Measurements from ENCODE around the gene SSU72. TPM values are rescaled to one million over a fixed set of nuclear protein-coding genes. Genes with fewer than 3 reads are reported as not detected.

SSU72 gene
- total RNA-seq, 1 experiment from 2014 or later = 96.2 TPM

- POLR2A ChIA-PET = no interaction called here
- no peak overlapping the region for H3K4me3 ChIP-seq (ENCODE audit: low read depth, low read length)
- H3K36me3 ChIP-seq (ENCODE audit: control insufficient read depth, insufficient read depth, low read length) = no peaks in the 10 kb centered on the region
- no TSS peak for BruUV-seq (replicated peaks)
- Mint-ChIP-seq H3K27me3 (ENCODE audit: insufficient read depth, unreplicated experiment) (no peaks in the 10 kb centered on the region), H3K4me1 (ENCODE audit: low read depth, unreplicated experiment) (no peaks in the 10 kb centered on the region), H3K27ac (ENCODE audit: unreplicated experiment) (no peak overlapping the region), H3K36me3 (ENCODE audit: insufficient read depth, unreplicated experiment) (no peaks in the 10 kb centered on the region), H3K9me3 (ENCODE audit: unreplicated experiment) (no peaks in the 10 kb centered on the region), H3K4me3 (ENCODE audit: unreplicated experiment) (no peak overlapping the region)
- H3K9me3 ChIP-seq = no peaks in the 10 kb centered on the region
- TF ChIP-seq, protein P1, sequence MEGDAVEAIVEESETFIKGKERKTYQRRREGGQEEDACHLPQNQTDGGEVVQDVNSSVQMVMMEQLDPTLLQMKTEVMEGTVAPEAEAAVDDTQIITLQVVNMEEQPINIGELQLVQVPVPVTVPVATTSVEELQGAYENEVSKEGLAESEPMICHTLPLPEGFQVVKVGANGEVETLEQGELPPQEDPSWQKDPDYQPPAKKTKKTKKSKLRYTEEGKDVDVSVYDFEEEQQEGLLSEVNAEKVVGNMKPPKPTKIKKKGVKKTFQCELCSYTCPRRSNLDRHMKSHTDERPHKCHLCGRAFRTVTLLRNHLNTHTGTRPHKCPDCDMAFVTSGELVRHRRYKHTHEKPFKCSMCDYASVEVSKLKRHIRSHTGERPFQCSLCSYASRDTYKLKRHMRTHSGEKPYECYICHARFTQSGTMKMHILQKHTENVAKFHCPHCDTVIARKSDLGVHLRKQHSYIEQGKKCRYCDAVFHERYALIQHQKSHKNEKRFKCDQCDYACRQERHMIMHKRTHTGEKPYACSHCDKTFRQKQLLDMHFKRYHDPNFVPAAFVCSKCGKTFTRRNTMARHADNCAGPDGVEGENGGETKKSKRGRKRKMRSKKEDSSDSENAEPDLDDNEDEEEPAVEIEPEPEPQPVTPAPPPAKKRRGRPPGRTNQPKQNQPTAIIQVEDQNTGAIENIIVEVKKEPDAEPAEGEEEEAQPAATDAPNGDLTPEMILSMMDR (IDR thresholded peaks at IDR 0.05; ENCODE audit: insufficient read depth in 1 of 2, low read depth in 1 of 2, low read length in 1 of 2, severe bottlenecking in 1 of 2, unreplicated experiment in 1 of 2) = no peak
- DNase-seq = no peak
- no peaks in the 10 kb centered on the region for H3K4me1 ChIP-seq
- intact Hi-C loops (cut with micrococcal nuclease; ENCODE audit: unreplicated experiment) = no loop called here
- CTCF ChIA-PET = no interaction called here
- H3K27me3 ChIP-seq (replicated peaks; ENCODE audit: control insufficient read depth, insufficient read depth, low read length) = no peaks in the 10 kb centered on the region
Observed at GRCh38 chr1:1583347-1584010, 8.8 kb upstream of the SSU72 start.

GRCh38 chr1:1582585-1583346 lies 8.1 kb upstream of the SSU72 start:
- H3K4me3 Mint-ChIP-seq (ENCODE audit: unreplicated experiment) = no peak overlapping the region
- no TSS peak for BruUV-seq (replicated peaks)
- no peaks in the 10 kb centered on the region for H3K36me3 Mint-ChIP-seq (ENCODE audit: insufficient read depth, unreplicated experiment)
- no peaks in the 10 kb centered on the region for H3K4me1 Mint-ChIP-seq (ENCODE audit: low read depth, unreplicated experiment)
- H3K27ac Mint-ChIP-seq (ENCODE audit: unreplicated experiment) = no peak overlapping the region
- DNase-seq = no peak
- Histone ChIP-seq H3K4me1 (no peaks in the 10 kb centered on the region), H3K27me3 (replicated peaks; ENCODE audit: control insufficient read depth, insufficient read depth, low read length) (no peaks in the 10 kb centered on the region), H3K9me3 (no peaks in the 10 kb centered on the region), H3K4me3 (ENCODE audit: low read depth, low read length) (no peak overlapping the region), H3K36me3 (ENCODE audit: control insufficient read depth, insufficient read depth, low read length) (no peaks in the 10 kb centered on the region)
- no peaks in the 10 kb centered on the region for H3K9me3 Mint-ChIP-seq (ENCODE audit: unreplicated experiment)
- TF ChIP-seq, protein P1 (IDR thresholded peaks at IDR 0.05; ENCODE audit: insufficient read depth in 1 of 2, low read depth in 1 of 2, low read length in 1 of 2, severe bottlenecking in 1 of 2, unreplicated experiment in 1 of 2) = no peak
- H3K27me3 Mint-ChIP-seq (ENCODE audit: insufficient read depth, unreplicated experiment) = no peaks in the 10 kb centered on the region
- ChIA-PET CTCF (no interaction called here), POLR2A (no interaction called here)
- intact Hi-C loops (cut with micrococcal nuclease; ENCODE audit: unreplicated experiment) = no loop called here

DNA sequence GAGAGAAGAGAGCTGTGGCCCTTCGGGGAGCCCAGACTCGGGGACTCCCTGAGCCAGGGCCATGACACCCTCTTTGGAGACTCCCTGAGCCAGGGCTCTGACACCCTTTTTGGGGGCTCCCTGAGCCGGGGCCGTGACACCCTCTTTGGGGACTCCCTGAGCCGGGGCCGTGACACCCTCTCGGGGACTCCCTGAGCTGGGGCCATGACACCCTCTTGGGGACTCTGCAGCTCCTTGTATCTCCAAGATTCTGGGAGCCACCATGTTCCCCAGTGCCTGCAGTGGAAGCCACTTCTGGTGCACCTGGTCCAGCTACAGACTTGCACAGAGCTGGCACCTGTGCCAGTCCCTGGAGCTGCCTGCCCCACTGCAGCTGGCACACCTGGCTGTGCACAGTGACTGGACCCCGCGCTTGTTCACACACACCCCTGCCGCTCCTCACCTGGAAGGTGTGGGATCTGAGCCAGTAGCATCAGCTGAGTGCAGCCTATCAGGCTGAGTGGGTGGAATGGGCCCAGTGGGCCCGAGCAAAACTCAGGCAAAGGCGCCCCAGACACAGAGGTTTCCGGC lies 3.8 kb upstream of the SSU72 start:
- ChIA-PET CTCF (interaction anchor here (1.1 kb wide), 1 partner anchor 19 kb away, joined by 3 read pairs; no protein-coding TSS in a partner anchor), POLR2A (no interaction called here)
- H3K4me3 ChIP-seq (ENCODE audit: low read depth, low read length) = no peak overlapping the region
- Mint-ChIP-seq H3K4me3 (ENCODE audit: unreplicated experiment) (no peak overlapping the region), H3K9me3 (ENCODE audit: unreplicated experiment) (no peaks in the 10 kb centered on the region), H3K36me3 (ENCODE audit: insufficient read depth, unreplicated experiment) (peaks cover 18% of the 10 kb centered on the region), H3K27me3 (ENCODE audit: insufficient read depth, unreplicated experiment) (no peaks in the 10 kb centered on the region), H3K4me1 (ENCODE audit: low read depth, unreplicated experiment) (peaks cover 6% of the 10 kb centered on the region), H3K27ac (ENCODE audit: unreplicated experiment) (no peak overlapping the region)
- intact Hi-C loops (cut with micrococcal nuclease; ENCODE audit: unreplicated experiment) = no loop called here
- no peaks in the 10 kb centered on the region for H3K36me3 ChIP-seq (ENCODE audit: control insufficient read depth, insufficient read depth, low read length)
- H3K9me3 ChIP-seq = no peaks in the 10 kb centered on the region
- H3K4me1 ChIP-seq = no peaks in the 10 kb centered on the region
- DNase-seq = no peak
- TF ChIP-seq, protein P1 (IDR thresholded peaks at IDR 0.05; ENCODE audit: insufficient read depth in 1 of 2, low read depth in 1 of 2, low read length in 1 of 2, severe bottlenecking in 1 of 2, unreplicated experiment in 1 of 2) = no peak
- no peaks in the 10 kb centered on the region for H3K27me3 ChIP-seq (replicated peaks; ENCODE audit: control insufficient read depth, insufficient read depth, low read length)
- BruUV-seq (replicated peaks) = no TSS peak

Data from Caco-2 (cell line).